Iris pigment epithelial cell (primary cell): ENCODE measurements around the gene YWHAG.
"Not testable (repeated sequence)": the region's sequence is repeated elsewhere in the genome, so short reads cannot be mapped to it uniquely, and the experiment has no call there.

Experiments used
- DNase-seq: peaks from one replicate; pipeline ENCODE4 v3.0.0-alpha.2; 2011; ENCODE audit warnings: low read depth

YWHAG gene

DNA sequence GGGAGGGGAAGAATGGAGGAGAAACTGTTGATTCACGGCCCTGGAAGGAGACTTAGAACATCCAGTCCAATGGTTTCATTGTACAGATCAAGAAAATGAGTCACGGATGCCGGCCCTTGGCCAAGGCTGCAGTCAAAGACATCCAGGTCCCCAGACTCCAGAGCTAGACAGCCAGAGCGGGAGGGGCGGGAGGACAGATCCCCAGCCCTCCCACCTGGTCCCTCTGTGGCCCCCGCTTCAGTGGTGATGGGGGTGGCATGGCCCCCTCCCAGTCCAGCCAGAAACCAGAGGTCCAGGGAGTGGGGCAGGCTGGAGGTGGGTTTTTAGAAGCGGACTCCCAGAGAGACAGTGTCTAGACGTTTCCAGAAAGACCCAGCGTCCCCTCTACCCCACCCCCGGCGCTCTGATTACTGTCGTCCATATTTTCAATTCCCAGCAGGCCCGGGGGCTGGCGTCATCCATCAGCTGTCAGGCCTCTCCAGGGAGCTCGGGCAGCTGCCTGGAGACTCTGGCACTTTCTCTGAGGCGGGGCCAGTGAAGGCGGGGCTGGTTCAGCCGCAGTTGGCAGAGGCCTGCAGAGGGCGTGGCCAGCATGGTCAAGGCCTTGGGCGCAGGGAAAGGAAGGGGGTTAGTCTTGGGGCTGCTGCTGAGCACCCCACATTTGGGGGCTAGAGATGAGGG, 64.3 kb downstream of the YWHAG start:
- peak; percentile 98 for DNase-seq

DNA sequence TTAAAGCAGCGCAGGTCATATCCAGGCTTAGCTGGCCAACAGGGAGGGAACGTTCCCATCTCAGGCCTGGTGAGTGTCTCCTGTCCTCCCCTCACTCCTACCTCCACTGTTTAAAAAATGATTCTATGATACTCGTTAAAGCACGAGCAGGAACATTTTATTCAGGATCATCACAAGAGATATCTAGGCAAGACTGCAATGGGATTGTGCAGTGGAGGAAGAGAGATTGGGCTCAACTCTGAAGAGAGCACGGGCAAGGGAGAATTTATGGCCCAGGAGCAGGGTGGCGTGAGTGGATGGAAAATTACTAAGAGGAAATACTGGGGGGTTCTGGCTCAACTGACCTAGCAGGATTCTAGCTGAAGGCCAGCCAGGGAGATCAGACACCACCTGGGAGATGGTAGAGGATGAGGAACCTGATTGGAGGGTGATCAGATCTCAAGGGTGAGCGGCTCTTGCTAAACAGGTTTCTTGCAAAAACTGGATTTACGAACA, 65.3 kb downstream of the YWHAG start:
- no peak for DNase-seq

DNA sequence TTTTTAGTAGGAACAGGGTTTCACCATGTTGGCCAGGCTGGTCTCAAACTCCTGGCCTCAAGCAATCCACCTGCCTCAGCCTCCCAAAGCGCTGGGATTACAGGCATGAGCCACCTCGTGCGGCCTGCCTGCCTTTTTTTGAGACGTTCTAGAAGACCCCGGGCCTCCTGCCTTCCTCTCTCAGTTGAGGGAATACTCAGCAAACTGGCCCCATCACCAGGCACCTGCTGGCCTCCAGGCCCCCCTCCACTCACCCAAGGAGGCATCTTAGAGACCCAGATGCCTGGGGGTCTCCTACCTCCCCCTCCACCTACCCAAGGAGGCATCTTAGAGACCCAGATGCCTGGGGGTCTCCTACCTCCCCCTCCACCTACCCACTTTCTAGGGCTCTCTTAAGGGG, 65.9 kb downstream of the YWHAG start:
- DNase-seq, result not testable (repeated sequence)

DNA sequence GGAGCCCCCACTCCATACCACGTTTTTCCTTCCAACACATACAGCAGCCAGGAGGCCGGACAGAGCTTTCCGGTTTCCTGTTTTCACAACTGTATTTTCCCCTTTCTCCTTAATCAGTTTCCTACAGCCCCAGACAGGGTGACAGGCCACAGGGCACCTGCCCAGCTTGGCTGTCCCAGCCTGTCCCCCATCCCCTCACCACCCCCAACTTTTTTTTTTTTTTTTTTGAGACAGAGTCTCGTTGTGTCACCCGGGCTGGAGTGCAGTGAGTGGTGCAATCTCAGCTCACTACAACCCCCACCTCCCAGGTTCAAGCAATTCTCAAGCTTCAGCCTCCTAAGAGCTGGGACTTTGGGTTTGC, 66.6 kb downstream of the YWHAG start:
- peak; percentile 56 for DNase-seq

DNA sequence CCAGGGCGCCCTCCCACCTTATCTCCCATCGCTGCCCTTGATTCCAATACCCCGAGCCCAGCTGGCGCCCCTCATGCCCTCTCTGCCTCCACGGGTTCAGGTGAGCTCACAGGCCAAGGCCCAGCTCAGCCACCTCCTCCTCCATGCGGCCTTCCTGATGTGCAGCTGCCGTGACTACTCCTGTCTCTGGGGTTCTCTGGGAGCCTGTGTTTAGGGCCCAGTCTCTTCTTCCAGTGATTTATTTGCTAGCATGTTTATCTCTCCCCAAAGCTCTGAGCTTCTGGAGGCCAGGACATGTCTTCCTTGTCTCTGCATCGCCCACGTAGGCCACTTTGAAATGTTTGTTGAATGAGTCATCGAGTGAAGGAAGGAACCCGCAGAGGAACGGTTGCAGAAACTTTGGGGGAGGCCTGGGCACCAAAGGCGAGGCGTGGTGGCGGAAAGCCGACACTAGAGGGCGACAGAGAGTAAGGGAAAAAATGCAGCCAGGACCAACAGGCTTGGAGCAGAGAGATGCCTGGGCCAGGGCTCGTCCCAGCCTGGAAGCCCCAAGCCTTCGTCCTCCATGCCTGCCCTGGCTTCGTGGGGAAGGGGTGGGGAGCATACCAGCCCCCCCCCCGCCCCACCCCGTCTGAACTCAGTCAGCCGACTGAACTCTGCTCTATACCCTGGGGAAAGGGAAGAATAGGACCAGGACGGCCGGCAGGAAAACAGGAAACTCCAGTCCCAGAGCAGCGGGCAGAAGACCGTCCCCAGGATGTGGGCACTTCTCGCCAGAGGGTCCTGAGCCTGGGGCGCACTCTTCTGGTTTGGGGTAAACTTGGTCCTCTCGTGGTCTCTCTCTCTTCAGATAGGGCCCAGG, 67.2 kb downstream of the YWHAG start:
- DNase-seq, result peak; percentile 97

DNA sequence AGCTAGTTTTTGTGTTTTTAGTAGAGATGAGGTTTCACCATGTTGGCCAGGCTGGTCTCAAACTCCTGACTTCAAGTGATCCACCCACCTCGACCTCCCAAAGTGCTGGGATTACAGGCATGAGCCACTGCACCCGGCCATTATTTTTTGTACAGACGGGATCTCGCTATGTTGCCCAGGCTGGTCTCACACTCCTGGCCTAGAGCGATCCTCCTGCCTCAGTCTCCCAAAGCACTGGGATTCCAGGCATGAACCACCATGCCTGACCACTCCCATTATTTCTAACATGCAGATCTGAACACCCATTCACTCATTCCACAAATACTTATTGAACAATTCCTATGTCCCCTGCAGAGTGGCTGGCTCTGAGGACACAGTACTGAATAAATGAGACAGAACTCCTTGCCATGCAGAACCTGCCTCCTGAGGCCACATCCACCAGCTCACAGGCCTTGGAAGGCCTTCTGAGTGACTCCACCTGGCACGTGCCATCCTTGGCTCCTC, 67.9 kb downstream of the YWHAG start:
- not testable (repeated sequence) for DNase-seq

DNA sequence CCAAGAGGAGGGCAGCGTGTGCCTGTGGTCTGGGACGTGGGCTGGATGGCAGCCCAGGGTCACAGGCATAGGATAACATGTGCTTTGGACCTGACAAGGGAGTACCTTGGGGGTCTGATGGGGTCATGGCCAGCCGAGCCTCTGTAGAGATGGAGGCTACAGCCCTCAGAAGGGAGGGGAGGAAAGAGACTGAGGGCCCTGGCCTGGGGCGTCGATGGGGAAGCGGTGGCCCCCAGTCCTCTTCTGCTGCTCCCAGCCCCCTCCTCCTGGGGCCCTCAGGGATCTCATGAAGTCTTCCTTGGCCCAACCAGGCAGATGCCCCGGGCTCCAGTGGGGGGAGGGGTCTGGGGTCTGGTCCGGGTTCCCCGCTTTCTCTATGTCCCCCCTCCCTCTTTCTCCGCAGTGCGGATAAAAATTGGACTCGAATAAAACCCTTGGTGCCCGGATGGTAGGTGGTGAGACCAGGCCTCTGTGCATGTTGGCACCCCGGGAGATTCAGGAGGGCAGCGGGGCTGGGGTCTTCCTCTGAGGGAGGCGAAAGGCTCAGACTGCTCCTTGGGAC, 71.9 kb downstream of the YWHAG start:
- DNase-seq, result no peak

DNA sequence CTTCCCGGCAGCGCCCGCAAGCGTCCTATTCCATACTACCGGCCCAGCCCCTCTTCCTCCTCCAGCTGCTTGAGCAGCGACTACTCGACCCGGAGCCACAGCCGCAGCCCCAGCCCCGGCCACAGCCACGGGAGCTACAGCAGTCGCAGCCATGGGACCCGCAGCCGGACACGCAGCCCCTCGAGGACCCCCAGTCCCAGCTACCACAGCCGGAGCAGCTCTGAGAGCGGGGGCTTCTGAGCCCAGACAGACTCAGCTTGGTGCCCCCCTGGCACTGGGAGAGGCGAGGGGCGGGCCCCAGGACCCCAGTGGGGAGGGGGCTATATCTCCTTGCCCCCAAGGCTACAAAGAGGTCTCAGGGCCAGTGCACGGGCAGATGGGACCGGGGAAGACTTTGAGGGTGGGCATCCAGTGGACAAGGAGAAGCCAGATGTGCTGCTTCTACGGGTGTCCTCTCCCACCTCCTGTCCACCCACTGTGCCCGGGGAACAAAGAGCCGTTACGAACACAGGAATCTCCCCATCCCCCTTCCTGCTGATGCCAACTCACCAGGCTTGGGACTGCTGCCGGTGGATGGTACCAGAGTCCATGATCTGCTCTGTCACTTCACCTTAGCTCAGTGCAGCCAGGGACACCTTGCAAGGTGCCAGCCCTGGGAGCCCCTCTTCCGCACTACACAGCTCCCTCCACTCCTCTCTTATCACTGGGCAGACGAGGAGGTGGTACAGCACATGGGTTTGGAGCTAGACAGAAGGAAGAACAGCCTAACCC, 73.0 kb downstream of the YWHAG start:
- no peak for DNase-seq

DNA sequence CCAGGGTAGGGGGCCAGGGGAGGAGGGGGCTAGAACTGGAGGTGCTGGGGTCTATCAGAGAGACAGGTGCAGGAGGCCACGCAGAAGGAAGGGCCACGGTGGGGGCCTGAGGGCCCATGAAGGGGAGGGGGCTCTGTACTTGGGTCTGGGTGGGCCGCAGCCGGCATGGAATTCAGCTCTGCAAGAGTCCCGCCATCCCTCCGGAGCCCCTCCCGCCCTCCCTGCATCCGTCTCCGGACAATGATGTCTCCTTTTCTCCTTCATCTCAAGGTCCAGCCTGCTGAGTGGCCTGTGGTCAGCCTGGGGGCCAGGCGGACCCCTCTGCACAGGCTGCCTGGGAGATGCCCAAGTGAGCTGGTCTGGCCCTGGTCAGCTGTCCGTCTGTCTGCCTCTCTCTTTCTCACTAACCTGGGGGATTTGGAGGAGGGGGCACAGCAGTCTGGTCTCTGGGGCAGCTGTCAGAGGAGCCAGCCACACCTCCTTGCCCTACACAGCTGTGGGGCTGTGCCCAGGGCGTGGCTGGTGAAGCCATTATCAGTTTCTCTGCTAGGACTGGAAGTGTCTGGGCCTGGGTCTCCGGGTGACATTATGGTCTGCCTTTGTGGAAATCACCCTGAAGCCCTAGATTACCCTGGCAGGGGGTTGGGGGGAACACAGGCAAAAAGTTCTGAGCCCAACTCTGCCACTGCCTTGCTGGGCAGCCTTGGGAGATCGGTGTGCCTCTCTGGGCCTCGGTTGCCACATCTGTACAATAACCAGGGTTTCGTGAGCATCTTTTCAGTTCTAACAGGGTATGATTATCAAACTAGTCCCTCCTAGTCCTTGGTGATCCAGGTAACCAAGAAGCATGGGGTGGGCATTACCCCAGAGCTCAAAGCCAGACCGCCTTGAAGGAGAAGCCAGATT, 75.3 kb downstream of the YWHAG start:
- no peak for DNase-seq

DNA sequence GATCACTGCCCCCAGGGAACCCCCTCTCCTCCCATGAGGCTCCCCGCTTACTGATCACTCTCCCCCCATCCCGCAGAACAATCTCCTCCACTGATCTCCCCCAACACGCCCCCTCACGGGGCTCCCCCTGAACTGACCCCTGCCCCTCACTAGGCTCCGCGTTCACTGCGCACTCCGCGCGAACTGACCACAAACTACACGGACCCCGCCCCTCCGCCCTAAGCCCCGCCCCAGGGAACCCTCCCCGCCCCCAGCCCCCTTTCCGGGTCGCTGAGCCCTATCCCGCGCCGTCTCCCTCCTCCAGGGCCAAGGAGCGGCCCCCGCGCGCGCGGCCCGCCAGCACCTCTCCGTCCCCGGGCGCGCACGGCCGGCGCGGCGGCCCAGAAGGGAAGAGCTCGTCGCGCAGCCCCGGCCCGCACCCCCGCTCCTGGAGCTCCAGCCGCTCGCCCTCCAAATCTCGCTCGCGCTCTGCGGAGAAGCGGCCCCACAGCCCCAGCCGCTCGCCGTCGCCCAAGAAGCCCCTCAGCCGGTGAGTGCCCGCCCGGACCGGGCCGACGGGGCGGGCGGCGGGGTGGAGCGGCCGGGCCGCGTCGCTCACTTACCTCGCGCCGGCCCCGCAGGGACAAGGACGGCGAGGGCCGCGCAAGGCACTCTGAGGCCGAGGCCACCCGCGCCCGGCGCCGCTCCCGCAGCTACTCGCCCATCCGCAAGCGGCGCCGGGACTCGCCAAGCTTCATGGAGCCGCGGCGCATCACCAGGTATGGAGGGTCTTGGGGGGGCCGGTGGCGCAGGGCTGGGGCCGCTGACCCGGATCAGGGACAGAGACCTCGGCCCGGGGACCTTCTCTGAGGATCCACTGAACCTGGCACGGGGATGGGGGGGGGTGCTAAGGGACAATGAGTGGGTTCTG, 76.2 kb downstream of the YWHAG start:
- DNase-seq, result no peak

DNA sequence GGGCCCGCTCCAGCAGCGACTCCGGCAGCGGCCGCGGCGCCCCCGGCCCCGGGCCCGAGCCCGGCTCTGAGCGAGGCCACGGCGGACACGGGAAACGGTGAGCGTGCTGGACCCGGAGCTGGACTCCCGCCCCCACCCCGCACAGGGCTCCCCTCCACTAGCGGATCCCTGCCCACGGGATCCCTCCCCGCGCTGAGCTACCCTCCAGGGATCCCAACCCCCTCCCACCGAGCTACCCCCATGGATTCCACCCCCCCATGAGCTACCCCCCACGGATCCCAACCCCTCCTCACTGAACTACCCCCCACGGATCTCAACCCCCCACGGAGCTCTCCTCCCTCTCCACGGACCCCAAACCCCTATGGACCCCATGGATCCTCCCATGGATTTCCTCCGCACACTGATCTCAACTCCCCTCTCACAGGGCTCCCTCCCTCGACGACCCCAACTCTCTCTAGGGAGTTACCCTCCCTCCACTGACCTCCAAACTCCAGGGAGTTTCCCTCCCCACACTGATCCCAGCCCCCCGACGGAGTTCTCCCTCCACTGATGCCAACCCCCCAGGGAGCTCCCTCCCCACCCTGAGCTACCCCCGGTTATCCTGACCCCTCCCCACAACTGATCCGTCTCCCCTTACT, 77.0 kb downstream of the YWHAG start:
- DNase-seq, result no peak

DNA sequence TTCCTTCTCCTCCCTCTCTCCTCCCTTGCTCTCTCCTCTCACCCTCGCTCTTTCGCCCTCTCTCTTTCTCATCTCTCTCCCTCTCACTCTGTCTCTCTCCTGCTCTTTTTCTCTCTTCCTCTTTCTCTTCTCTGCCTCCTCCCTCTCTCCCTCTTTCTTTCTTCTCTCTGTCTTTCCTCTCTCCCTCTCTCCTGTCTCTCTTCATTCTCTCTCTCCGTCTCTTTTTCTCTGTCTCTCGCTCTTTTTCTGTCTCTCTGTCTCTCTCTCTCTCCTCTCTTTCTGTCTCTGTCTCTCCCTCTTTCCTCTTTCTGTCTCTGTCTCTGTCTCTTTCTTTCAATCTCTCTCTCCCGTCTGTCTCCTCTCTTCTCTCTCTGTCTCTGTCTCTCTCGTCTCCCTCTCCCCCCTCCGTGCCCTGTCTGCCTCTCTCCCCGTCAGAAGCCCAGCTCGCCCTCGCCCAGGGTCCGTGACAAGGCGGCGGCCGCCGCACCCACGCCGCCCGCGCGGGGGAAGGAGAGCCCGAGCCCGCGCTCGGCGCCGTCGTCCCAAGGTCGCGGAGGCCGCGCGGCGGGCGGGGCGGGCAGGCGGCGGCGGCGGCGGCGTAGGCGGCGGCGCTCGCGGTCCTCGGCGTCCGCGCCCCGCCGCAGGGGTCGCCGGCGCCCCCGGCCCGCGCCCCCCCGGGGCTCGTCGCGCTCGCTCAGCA, 77.6 kb downstream of the YWHAG start:
- DNase-seq, result no peak

DNA sequence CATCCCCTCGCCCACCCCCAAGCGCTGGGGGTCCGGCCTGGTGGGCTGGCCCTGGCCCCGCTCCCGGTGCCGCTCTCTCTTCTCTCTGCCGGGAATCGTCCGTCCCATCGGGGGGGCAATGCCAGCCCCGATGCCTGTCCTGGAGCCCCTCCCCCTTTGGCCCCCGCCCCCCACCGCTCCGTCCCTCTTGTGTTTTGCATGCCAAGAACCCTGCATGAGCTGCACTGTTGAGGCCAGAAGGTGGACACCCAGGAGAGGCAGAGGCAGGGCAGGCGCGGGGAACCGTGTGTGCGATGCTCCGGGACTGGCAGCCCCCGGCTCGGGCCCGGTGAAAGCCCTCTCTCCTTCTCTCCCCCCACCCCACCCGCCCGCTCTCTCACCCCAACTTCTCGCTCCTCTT, 78.4 kb downstream of the YWHAG start:
- no peak for DNase-seq

DNA sequence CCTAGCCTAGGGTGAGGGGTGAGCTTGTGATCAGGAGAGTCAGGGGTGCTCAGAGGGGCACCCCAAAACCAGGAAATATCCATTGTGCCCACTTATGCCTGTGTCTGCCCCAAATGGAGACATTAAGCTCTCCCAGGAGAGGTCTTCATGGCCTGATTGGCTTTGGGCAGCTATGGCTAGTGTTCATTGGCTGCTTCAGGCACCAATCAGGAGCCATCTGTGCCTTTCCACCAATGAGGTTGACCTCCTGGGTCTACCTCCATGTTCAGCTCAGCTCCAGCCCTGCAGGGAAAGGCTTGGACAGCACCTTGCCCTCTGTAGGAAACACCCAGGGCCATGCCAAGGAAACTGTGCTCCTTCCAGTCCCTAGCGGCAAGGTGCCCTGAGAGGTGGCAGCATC, 80.3 kb downstream of the YWHAG start:
- DNase-seq, result no peak
